SK-N-SH (cell line): ENCODE results near the gene ANKRD33B. TPM values are rescaled to one million over a fixed set of nuclear protein-coding genes. Genes with fewer than 3 reads are reported as not detected.
"Not testable (repeated sequence)": the region's sequence is repeated elsewhere in the genome, so short reads cannot be mapped to it uniquely, and the experiment has no call there.

Experiments
- CTCF ChIA-PET: fragments of 300-600, 350-600 bp; formaldehyde crosslinking; extraction: SDS; loops from one replicate; lab custom pipeline; 2021; lab: Yijun Ruan, JAX
- POLR2A ChIA-PET: fragments of 350-600 bp; sonication (Branson Sonifier 250); formaldehyde crosslinking; extraction: SDS; loops from one replicate; lab custom pipeline; 2020; ENCODE audit warnings: antibody characterized with exemption, inconsistent platforms; lab: Yijun Ruan, JAX
- DNase-seq: peaks from one replicate; pipeline ENCODE4 v3.0.0; 2012
- H2AFZ ChIP-seq: fragments of 200-600 bp; sonication (generic); 2 replicates; pipeline ENCODE4 v1.8.1; 2016; ENCODE audit warnings: antibody characterized with exemption, mild to moderate bottlenecking, low read depth
- H3F3A ChIP-seq: fragments of 200-600 bp; sonication (generic); replicated peaks from 2 replicates; pipeline ENCODE3; 2016; ENCODE audit warnings: antibody characterized with exemption, mild to moderate bottlenecking; ENCODE audit not compliant: insufficient read depth
- H3K27ac ChIP-seq, 2 experiments: fragments of 200-500 bp in 1 of 2; fragments of 200-600 bp in 1 of 2; sonication (Bioruptor generic) in 1 of 2; sonication (generic), shearing (Covaris generic) in 1 of 2; 2 replicates each; pipeline versions ENCODE4 v1.5.1 to v1.6.1; 2014 to 2016; ENCODE audit warnings: low read depth in 2 of 2, inconsistent platforms in 1 of 2, low read length in 1 of 2, mild to moderate bottlenecking in 1 of 2, mixed read lengths in 1 of 2
- H3K27me3 ChIP-seq: fragments of 200-600 bp; sonication (generic), shearing (Covaris generic); 2 replicates; pipeline ENCODE4 v1.6.1; 2016; ENCODE audit warnings: mixed run types; ENCODE audit not compliant: insufficient read depth
- H3K36me3 ChIP-seq, 2 experiments: fragments of 200-500 bp in 1 of 2; fragments of 200-600 bp in 1 of 2; sonication (Bioruptor generic) in 1 of 2; sonication (generic) in 1 of 2; replicated peaks in 1 of 2; 2 replicates each; pipeline versions ENCODE3 to v1.5.1; 2014 to 2016; ENCODE audit warnings: low read length in 1 of 2, mild to moderate bottlenecking in 1 of 2; ENCODE audit not compliant: insufficient read depth in 2 of 2, control insufficient read depth in 1 of 2
- H3K4me1 ChIP-seq, 2 experiments: fragments of 200-500 bp in 1 of 2; fragments of 200-600 bp in 1 of 2; sonication (Bioruptor generic) in 1 of 2; sonication (generic), shearing (Covaris generic) in 1 of 2; 2 replicates each; pipeline versions ENCODE4 v1.5.1 to v1.6.1; 2014 to 2016; ENCODE audit warnings: low read depth in 1 of 2, low read length in 1 of 2, mixed run types in 1 of 2; ENCODE audit not compliant: insufficient read depth in 2 of 2, control insufficient read depth in 1 of 2
- H3K4me2 ChIP-seq: fragments of 200-600 bp; sonication (generic), shearing (Covaris generic); 2 replicates; pipeline ENCODE4 v1.6.1; 2017; ENCODE audit warnings: mixed run types
- H3K4me3 ChIP-seq, 2 experiments: fragments of 200-500 bp in 1 of 2; fragments of 200-600 bp in 1 of 2; sonication (Bioruptor generic) in 1 of 2; sonication (generic), shearing (Covaris generic) in 1 of 2; 2 replicates each; pipeline versions ENCODE4 v1.5.1 to v1.8.1; 2014 to 2016; ENCODE audit warnings: low read depth in 2 of 2, inconsistent platforms in 1 of 2, low read length in 1 of 2, mild to moderate bottlenecking in 1 of 2, mixed read lengths in 1 of 2, moderate library complexity in 1 of 2
- H3K79me2 ChIP-seq: fragments of 200-600 bp; sonication (generic); 2 replicates; pipeline ENCODE4 v1.8.1; 2017; ENCODE audit warnings: mild to moderate bottlenecking; ENCODE audit not compliant: insufficient read depth
- H3K9ac ChIP-seq: fragments of 200-600 bp; sonication (generic); 2 replicates; pipeline ENCODE4 v1.6.1; 2017; ENCODE audit warnings: mixed run types
- H3K9me2 ChIP-seq: fragments of 200-600 bp; sonication (generic); 2 replicates; pipeline ENCODE4 v1.6.1; 2017; ENCODE audit warnings: mixed run types
- H3K9me3 ChIP-seq: fragments of 200-600 bp; sonication (generic); 2 replicates; pipeline ENCODE4 v1.6.1; 2017; ENCODE audit warnings: mixed run types, mild to moderate bottlenecking, moderate library complexity
- H4K20me1 ChIP-seq: fragments of 200-600 bp; sonication (generic); 2 replicates; pipeline ENCODE4 v1.6.1; 2017; ENCODE audit warnings: mild to moderate bottlenecking, mixed run types; ENCODE audit not compliant: insufficient read depth
- GABPA ChIP-seq: IDR thresholded peaks from 2 replicates; pipeline ENCODE4 v1.4.0; 2012; ENCODE audit warnings: low read depth, mild to moderate bottlenecking
- NFIC ChIP-seq: IDR thresholded peaks from 2 replicates; pipeline ENCODE4 v1.4.0; 2012; ENCODE audit warnings: borderline replicate concordance
- POLR2AphosphoS5 ChIP-seq: IDR thresholded peaks from 2 replicates; pipeline ENCODE4 v1.6.1; 2012; ENCODE audit warnings: low read depth, low read length
- SIN3A ChIP-seq: IDR thresholded peaks from 2 replicates; pipeline ENCODE4 v1.6.1; 2012; ENCODE audit warnings: low read depth, mild to moderate bottlenecking, low read length, moderate library complexity, borderline replicate concordance
- TAF1 ChIP-seq: IDR thresholded peaks from 2 replicates; pipeline ENCODE4 v1.6.1; 2012; ENCODE audit warnings: low read depth, mild to moderate bottlenecking, low read length, moderate library complexity, borderline replicate concordance
- TCF12 ChIP-seq: IDR thresholded peaks from 2 replicates; pipeline ENCODE4 v1.4.0; 2012
- WGBS: methylation state at CpG from one replicate; pipeline ENCODE4 v1.1.6; 2017; ENCODE audit warnings: low lambda C conversion rate; 5-methylcytosine and 5-hydroxymethylcytosine counted together
- polyA plus RNA-seq, 3 experiments: library from polyadenylated mRNA; depleted of rRNA; stranded (reverse); fragments of >200 nt; gene quantifications; 2 replicates each; pipeline ENCODE4 v1.2.3, GENCODE V29; 2012
- TF ChIP-seq, protein P1 (sequence below): IDR thresholded peaks from 2 replicates; pipeline ENCODE4 v1.4.0; 2012; ENCODE audit warnings: low read depth
- TF ChIP-seq, protein P2 (sequence below): fragments of 150-350 bp; IDR thresholded peaks from 2 replicates; pipeline ENCODE4 v1.6.1; 2016; ENCODE audit warnings: mild to moderate bottlenecking, low read depth, low read length

The ANKRD33B gene
- 1.8 and 1.9 TPM in 2 replicates for polyA plus RNA-seq (2012; rRNA removed)
- 1.2 and 1.7 TPM in 2 replicates for polyA plus RNA-seq (2012; cell fraction: cytosol; rRNA removed)
- 4.3 and 7.0 TPM in 2 replicates for polyA plus RNA-seq (2012; cell fraction: nucleus; rRNA removed)

DNA sequence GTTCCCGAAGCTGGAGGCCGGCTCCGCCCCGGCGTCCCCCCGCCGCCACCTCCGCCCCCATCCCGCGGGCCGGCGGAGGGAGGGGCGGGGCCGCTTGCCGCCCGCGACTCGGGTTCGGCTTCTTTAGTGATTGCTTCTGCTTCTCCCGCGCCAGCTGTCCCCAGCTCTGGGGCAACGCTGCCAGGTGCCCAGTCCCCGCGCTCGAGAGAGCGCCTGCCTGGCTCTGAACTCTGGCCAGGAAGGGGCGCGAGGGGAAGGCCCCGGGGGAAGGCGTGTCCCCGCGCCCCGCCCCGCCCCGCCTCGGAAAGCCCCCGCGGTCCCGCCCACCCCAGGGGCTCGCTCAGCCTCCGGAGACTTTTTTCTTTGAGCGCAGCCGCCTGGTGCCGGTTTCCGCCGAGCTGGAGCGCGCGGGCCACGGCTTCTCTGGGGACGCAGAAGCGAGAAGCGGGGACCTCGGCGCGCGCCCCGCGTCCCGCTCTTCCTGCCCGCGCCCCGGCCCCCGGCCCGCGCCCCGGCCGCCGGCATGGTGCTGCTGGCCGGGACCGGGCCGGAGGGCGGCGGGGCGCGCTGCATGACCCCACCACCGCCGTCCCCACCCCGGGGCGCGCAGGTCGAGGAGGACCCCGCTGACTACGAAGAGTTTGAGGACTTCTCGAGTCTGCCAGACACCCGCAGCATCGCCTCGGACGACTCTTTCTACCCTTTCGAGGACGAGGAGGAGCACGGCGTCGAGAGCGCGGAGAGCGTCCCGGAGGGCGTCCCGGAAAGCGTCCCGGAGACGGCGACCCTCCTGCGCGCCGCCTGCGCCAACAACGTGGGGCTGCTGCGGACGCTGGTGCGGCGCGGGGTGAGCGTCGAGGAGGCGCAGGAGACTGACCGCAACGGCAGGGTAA lies at the start of gene ANKRD33B:
TSS of gene ANKRD33B (plus strand) at position 126 of the 893 bp plus-strand sequence. CDS start at position 524, 398 bp downstream.
- peak; percentile 78 for DNase-seq
- WGBS, result 0% methylated on average over 17 of the region's 119 CpGs
- peak within 1 kb of the TSS; percentile 97 for H3K9ac ChIP-seq
- ChIA-PET POLR2A (no interaction called here), CTCF (interaction anchor here (1.0 kb wide), 1 partner anchor 112 kb away, joined by 3 read pairs; no protein-coding TSS in a partner anchor)
- peaks cover 3 to 15% of the 10 kb centered on the region in 2 experiments; a peak in 2 of 4 replicates for H3K4me1 ChIP-seq
- no peaks in the 10 kb centered on the region for H3K27me3 ChIP-seq
- peak within 1 kb of the TSS; percentile 65 to 74 for H3K4me3 ChIP-seq
- H2AFZ ChIP-seq, result peak within 1 kb of the TSS; percentile 77; the same call in 1 of the 2 replicates
- no peaks in the 10 kb centered on the region for H3K9me2 ChIP-seq
- peaks cover 45% of the 10 kb centered on the region for H3K79me2 ChIP-seq
- H3F3A ChIP-seq, result peaks cover 3% of the 10 kb centered on the region
- peak within 1 kb of the TSS in 1 of 2 experiments; percentile 78; a peak in 2 of 4 replicates for H3K27ac ChIP-seq
- no peaks in the 10 kb centered on the region for H3K36me3 ChIP-seq
- H3K9me3 ChIP-seq, result no peaks in the 10 kb centered on the region
- peak; percentile 79; the same call in 1 of the 2 replicates for TF ChIP-seq POLR2AphosphoS5
- TF ChIP-seq SIN3A, result no peak
- peak; percentile 18; the same call in 1 of the 2 replicates for TF ChIP-seq NFIC
- TF ChIP-seq TCF12, result peak; percentile 22; the same call in 1 of the 2 replicates
- TF ChIP-seq, protein P1, sequence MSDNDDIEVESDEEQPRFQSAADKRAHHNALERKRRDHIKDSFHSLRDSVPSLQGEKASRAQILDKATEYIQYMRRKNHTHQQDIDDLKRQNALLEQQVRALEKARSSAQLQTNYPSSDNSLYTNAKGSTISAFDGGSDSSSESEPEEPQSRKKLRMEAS, result 0 out of 2 replicates have a peak, but pooled peaks have one; percentile 8
- TF ChIP-seq GABPA, result no peak
- no peak; the same call in 1 of the 2 replicates for TF ChIP-seq TAF1
- TF ChIP-seq, protein P2, sequence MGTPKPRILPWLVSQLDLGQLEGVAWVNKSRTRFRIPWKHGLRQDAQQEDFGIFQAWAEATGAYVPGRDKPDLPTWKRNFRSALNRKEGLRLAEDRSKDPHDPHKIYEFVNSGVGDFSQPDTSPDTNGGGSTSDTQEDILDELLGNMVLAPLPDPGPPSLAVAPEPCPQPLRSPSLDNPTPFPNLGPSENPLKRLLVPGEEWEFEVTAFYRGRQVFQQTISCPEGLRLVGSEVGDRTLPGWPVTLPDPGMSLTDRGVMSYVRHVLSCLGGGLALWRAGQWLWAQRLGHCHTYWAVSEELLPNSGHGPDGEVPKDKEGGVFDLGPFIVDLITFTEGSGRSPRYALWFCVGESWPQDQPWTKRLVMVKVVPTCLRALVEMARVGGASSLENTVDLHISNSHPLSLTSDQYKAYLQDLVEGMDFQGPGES, result no peak
- peak within 1 kb of the TSS; percentile 97 for H3K4me2 ChIP-seq
- peaks cover 31% of the 10 kb centered on the region for H4K20me1 ChIP-seq

DNA sequence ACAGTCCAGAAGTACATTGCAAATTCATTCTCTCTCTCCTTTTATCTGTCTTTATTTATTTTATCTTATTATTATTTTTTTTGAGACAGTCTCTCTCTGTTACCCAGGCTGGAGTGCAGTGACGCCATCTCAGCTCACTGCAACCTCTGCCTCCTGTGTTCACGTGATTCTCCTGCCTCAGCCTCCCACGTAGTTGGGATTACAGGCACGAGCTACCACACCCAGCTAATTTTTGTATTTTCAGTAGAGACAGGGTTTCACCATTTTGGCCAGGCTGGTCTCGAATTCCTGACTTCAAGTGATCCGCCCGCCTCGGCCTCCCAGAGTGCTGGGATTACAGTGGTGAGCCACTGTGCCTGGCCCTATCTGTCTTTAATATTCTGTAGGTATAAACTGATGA lies 49.3 kb upstream of the ANKRD33B start:
- H4K20me1 ChIP-seq, DNase-seq, H3K4me3 ChIP-seq, H3K9me3 ChIP-seq, H3K4me1 ChIP-seq, H3K9me2 ChIP-seq, H3K27me3 ChIP-seq, H3K79me2 ChIP-seq, POLR2A ChIA-PET, CTCF ChIA-PET, H3K36me3 ChIP-seq, H3K9ac ChIP-seq, H3K4me2 ChIP-seq: not testable (repeated sequence)
- Histone ChIP-seq H3F3A (peaks cover 15% of the 10 kb centered on the region), H2AFZ (peak overlapping the region; percentile 54; the same call in 1 of the 2 replicates), H3K27ac (peak overlapping the region in 1 of 2 experiments; percentile 70; a peak in 2 of 4 replicates)
- WGBS, result 91% methylated on average over 8 of the region's 8 CpGs
